Measurements from ENCODE around the gene USP4. TPM values are rescaled to one million over a fixed set of nuclear protein-coding genes. Genes with fewer than 3 reads are reported as not detected.
"Not testable (repeated sequence)": the region's sequence is repeated elsewhere in the genome, so short reads cannot be mapped to it uniquely, and the experiment has no call there.

USP4 gene
- total RNA-seq (2014; rRNA removed; shearing (Covaris generic); ENCODE audit: low replicate concordance), result 22.6 and 32.2 TPM in 2 replicates

GRCh38 chr3:49339941-49340800, at the start of gene USP4:
TSS of gene USP4 (minus strand) at chr3:49340053. CDS start at chr3:49340024, 29 bp downstream.
- DNase-seq (ENCODE audit: low read depth), result peak; percentile 89
- in situ Hi-C loops (cut with HindIII; ENCODE audit: low pct_unique_long_range_greater_than_20kb, low sequenced_read_pairs), result no loop called here

DNA sequence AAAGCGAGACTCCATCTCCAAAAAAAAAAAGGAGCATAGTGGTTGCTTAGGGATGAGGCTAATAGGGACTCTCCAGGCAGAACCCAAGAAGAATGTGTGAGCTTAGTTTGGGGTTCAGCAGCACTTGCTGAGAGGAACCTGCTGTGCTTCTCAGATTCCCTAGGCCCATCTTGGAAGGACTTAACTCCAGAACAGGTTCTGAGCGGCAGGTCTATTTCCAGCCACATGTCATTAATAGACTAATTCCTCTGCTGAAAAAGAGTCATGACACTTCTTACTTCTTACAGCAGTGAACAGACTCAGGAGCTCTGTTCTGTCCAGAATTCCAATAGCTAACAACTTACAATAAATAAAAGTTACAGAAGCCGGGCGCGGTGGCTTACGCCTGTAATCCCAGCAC, 49.4 kb upstream of the USP4 start:
- in situ Hi-C loops (cut with HindIII; ENCODE audit: low pct_unique_long_range_greater_than_20kb, low sequenced_read_pairs), result no loop called here
- no peak for DNase-seq (ENCODE audit: low read depth)

DNA sequence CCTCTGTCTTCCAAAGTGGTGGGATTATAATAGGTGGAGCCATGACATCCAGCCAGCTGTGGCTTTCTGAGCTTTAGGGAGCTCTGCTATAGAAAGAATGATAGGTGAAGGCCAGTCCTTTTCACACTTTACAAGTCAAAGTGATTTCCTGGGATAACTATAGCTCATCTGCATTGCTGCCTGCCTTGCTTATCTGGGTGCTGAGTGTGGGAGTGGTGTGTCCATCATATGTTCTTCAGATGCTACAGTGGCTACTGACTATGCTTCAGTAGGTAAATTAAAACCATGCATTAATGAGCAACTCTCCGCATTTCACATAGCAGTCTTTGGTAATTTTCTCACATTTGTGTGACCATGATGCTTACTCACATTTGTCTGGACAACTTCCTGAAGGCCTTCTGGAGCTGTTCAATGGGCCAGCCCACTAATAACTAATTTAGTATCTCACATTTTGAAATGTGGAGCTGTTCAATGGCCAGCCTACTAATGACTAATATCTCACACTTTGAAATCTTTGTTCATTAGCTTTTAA, 48.5 kb upstream of the USP4 start:
- DNase-seq (ENCODE audit: low read depth), result no peak
- in situ Hi-C loops (cut with HindIII; ENCODE audit: low pct_unique_long_range_greater_than_20kb, low sequenced_read_pairs), result no loop called here

GRCh38 chr3:49387721-49388120, 47.9 kb upstream of the USP4 start:
- no peak for DNase-seq (ENCODE audit: low read depth)
- in situ Hi-C loops (cut with HindIII; ENCODE audit: low pct_unique_long_range_greater_than_20kb, low sequenced_read_pairs), result no loop called here

DNA sequence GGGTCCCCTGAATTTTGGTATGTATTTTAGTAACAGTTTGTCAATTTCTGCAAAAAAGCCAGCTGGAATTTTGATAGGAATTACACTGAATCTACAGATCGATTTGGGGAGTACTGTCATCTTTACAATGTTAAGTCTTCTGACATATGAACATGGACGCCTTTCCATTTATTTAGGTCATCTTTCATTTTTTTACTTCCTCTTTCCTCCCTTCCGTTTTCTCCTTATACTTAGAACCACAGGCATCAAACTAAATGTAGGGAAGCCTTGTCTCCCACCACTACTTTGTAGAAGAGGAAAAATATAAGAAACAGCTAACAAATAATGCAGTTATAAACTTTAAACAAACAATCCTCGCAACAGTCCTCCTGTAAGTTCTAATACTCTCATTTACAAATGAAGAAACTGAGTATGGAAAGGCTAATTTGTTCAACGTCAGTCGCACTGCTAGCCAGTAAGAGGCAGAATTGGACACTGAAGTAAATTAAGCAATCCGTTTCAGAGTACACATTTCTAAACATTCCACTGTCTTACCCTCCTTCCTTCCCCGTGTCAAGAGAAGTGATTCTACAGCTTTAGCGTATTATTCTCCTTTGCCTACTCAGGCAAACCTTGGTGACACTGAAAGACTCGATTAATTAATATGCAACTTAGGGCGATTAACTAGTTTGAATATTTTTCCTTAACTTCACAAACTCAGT, 46.4 kb upstream of the USP4 start:
- in situ Hi-C loops (cut with HindIII; ENCODE audit: low pct_unique_long_range_greater_than_20kb, low sequenced_read_pairs), result no loop called here
- DNase-seq (ENCODE audit: low read depth), result no peak

DNA sequence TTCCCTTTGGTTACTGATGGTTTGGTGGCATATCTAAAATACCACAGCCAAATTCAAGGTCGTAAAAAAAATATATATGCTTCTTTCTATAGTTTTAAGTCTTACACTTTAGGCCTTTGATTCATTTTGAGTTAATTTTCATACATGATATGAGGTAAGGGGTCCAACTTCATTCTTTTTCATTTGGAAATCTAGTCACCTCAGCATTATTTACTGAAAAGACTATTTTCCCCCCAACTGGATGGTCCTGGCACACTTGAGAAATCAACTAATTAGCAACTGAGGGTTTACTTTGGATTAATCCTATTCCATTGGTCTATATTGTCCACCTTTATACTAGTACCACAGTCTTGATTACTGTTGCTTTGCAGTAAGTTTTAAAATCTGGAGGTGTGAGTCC, 45.8 kb upstream of the USP4 start:
- in situ Hi-C loops (cut with HindIII; ENCODE audit: low pct_unique_long_range_greater_than_20kb, low sequenced_read_pairs), result no loop called here

GRCh38 chr3:49383387-49383786, 43.5 kb upstream of the USP4 start:
- no peak for DNase-seq (ENCODE audit: low read depth)
- in situ Hi-C loops (cut with HindIII; ENCODE audit: low pct_unique_long_range_greater_than_20kb, low sequenced_read_pairs), result no loop called here

More for the DNA sequence above, 45.8 kb upstream of the USP4 start:
- DNase-seq (ENCODE audit: low read depth), result no peak

GRCh38 chr3:49378249-49378895, 38.5 kb upstream of the USP4 start:
- DNase-seq (ENCODE audit: low read depth), result no peak
- in situ Hi-C loops (cut with HindIII; ENCODE audit: low pct_unique_long_range_greater_than_20kb, low sequenced_read_pairs), result no loop called here

DNA sequence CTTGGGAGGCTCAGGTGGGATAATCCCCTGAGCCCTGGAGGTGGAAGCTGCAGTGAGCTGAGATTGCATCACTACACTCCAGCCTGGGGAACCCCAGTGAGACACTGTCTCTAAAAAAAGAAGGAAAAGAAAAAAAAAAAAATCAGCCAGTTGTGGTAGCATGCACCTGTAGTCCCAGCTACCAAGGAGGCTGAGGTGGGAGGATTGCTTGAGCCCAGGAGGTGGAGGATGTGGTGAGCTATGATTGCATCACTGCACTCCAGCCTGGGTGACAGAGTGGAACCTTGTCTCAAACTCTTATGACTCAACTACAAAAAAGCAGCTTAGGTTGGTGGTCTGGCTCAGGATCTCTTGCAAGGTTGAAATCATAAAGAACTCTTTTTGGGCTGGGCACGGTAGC, 37.6 kb upstream of the USP4 start:
- in situ Hi-C loops (cut with HindIII; ENCODE audit: low pct_unique_long_range_greater_than_20kb, low sequenced_read_pairs), result no loop called here
- DNase-seq (ENCODE audit: low read depth), result no peak

- no peak for DNase-seq (ENCODE audit: low read depth)
- in situ Hi-C loops (cut with HindIII; ENCODE audit: low pct_unique_long_range_greater_than_20kb, low sequenced_read_pairs), result no loop called here
These were observed 32.1 kb upstream of the USP4 start for GRCh38 chr3:49371946-49372345.

- DNase-seq (ENCODE audit: low read depth), result no peak
- in situ Hi-C loops (cut with HindIII; ENCODE audit: low pct_unique_long_range_greater_than_20kb, low sequenced_read_pairs), result no loop called here
These were observed 30.9 kb upstream of the USP4 start for GRCh38 chr3:49370585-49371290.

- in situ Hi-C loops (cut with HindIII; ENCODE audit: low pct_unique_long_range_greater_than_20kb, low sequenced_read_pairs), result no loop called here
- no peak for DNase-seq (ENCODE audit: low read depth)
These were observed 22.7 kb upstream of the USP4 start for GRCh38 chr3:49362561-49362960.

GRCh38 chr3:49359623-49360022, 19.8 kb upstream of the USP4 start:
- in situ Hi-C loops (cut with HindIII; ENCODE audit: low pct_unique_long_range_greater_than_20kb, low sequenced_read_pairs), result no loop called here
- no peak for DNase-seq (ENCODE audit: low read depth)

DNA sequence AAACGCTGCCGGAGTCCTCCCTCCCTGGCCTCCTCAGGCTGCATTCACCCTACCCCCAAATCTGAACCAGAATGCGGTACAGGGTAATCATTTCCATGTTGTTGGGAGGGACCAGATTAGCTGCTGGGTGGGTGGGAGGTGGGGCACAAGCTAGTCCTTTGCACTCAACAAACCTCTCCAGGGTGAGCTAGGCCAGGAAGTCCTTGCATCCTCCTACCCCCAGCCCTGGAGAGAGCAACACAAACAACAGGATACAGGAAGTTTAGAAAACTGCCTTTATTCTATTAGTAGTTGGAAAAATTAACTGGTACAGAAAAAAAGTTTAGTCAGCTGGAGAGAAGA, 19.0 kb upstream of the USP4 start:
- in situ Hi-C loops (cut with HindIII; ENCODE audit: low pct_unique_long_range_greater_than_20kb, low sequenced_read_pairs), result no loop called here
- DNase-seq (ENCODE audit: low read depth), result no peak

- peak; percentile 97 for DNase-seq (ENCODE audit: low read depth)
- in situ Hi-C loops (cut with HindIII; ENCODE audit: low pct_unique_long_range_greater_than_20kb, low sequenced_read_pairs), result no loop called here
These were observed 18.5 kb upstream of the USP4 start, which contains the start of gene GPX1 for GRCh38 chr3:49358217-49358883. TSS of gene GPX1 (minus strand) at chr3:49358353. CDS start at chr3:49358278, 75 bp downstream.

- in situ Hi-C loops (cut with HindIII; ENCODE audit: low pct_unique_long_range_greater_than_20kb, low sequenced_read_pairs), result not testable (repeated sequence)
- DNase-seq (ENCODE audit: low read depth), result peak; percentile 54
These were observed 17.8 kb upstream of the USP4 start for GRCh38 chr3:49357443-49358216.

- in situ Hi-C loops (cut with HindIII; ENCODE audit: low pct_unique_long_range_greater_than_20kb, low sequenced_read_pairs); DNase-seq (ENCODE audit: low read depth): not testable (repeated sequence)
These were observed 17.2 kb upstream of the USP4 start for GRCh38 chr3:49357095-49357442.
